GM23338 (cell line): ENCODE measurements around the gene DNAJC16. TPM values are rescaled to one million over a fixed set of nuclear protein-coding genes. Genes with fewer than 3 reads are reported as not detected.

Experiments
- ATAC-seq: fragments of 200-7000 bp; cut with Tn5 transposase; 3 replicates; pipeline ENCODE4 v1.9.1; 2020
- DNase-seq: peaks from one replicate; pipeline ENCODE4 v3.0.0-alpha.2; 2015; ENCODE audit warnings: low spot score
- H2AFZ ChIP-seq: fragments of 200-600 bp; sonication (generic); 2 replicates; pipeline ENCODE4 v1.8.0; 2016; ENCODE audit warnings: antibody characterized with exemption, mild to moderate bottlenecking, moderate library complexity
- H3F3A ChIP-seq: fragments of 200-600 bp; sonication (generic); replicated peaks from 2 replicates; pipeline ENCODE4 v1.8.0; 2017; ENCODE audit warnings: antibody characterized with exemption, mixed run types, low read depth
- H3K27ac ChIP-seq: fragments of 200-600 bp; sonication (generic); 2 replicates; pipeline ENCODE4 v1.6.1; 2016; ENCODE audit warnings: low read depth
- H3K27me3 ChIP-seq: fragments of 200-600 bp; sonication (generic); 2 replicates; pipeline ENCODE4 v1.8.0; 2016; ENCODE audit warnings: mild to moderate bottlenecking, mixed run types, moderate library complexity; ENCODE audit not compliant: insufficient read depth
- H3K36me3 ChIP-seq: fragments of 200-600 bp; sonication (generic); 2 replicates; pipeline ENCODE4 v1.8.0; 2016; ENCODE audit warnings: mild to moderate bottlenecking; ENCODE audit not compliant: insufficient read depth
- H3K4me1 ChIP-seq: fragments of 200-600 bp; sonication (generic); 2 replicates; pipeline ENCODE4 v1.8.0; 2016; ENCODE audit warnings: mild to moderate bottlenecking, moderate library complexity; ENCODE audit not compliant: insufficient read depth
- H3K4me2 ChIP-seq: fragments of 200-600 bp; sonication (generic); 2 replicates; pipeline ENCODE4 v1.7.1; 2017; ENCODE audit warnings: mixed run types
- H3K4me3 ChIP-seq: fragments of 200-600 bp; sonication (generic); 2 replicates; pipeline ENCODE4 v1.6.1; 2016; ENCODE audit warnings: mixed run types
- H3K79me2 ChIP-seq: fragments of 200-600 bp; sonication (generic); replicated peaks from 2 replicates; pipeline ENCODE4 v1.8.0; 2017; ENCODE audit warnings: mild to moderate bottlenecking; ENCODE audit not compliant: insufficient read depth
- H3K9me2 ChIP-seq: fragments of 200-600 bp; sonication (generic); 2 replicates; pipeline ENCODE4 v1.8.0; 2017; ENCODE audit not compliant: insufficient read depth
- H4K20me1 ChIP-seq: fragments of 200-600 bp; sonication (generic); replicated peaks from 2 replicates; pipeline ENCODE4 v1.8.0; 2017; ENCODE audit warnings: mild to moderate bottlenecking; ENCODE audit not compliant: insufficient read depth
- H3K27ac Mint-ChIP-seq: 2 replicates; pipeline ENCODE4 v1.8.0; 2020; ENCODE audit warnings: inconsistent platforms, mild to moderate bottlenecking, moderate library complexity, mixed read lengths
- H3K27me3 Mint-ChIP-seq: 3 replicates; pipeline ENCODE4 v1.8.0; 2022; ENCODE audit warnings: low read depth, mild to moderate bottlenecking, moderate library complexity, mixed read lengths, inconsistent platforms; ENCODE audit not compliant: insufficient read depth, poor library complexity
- H3K36me3 Mint-ChIP-seq: 3 replicates; pipeline ENCODE4 v1.8.0; 2021; ENCODE audit warnings: low read depth, mild to moderate bottlenecking, inconsistent platforms, moderate library complexity, mixed read lengths
- H3K4me1 Mint-ChIP-seq: 3 replicates; pipeline ENCODE4 v1.8.0; 2020; ENCODE audit warnings: mild to moderate bottlenecking, inconsistent platforms, mixed read lengths
- H3K4me3 Mint-ChIP-seq: 3 replicates; pipeline ENCODE4 v1.8.0; 2021; ENCODE audit warnings: moderate library complexity, mild to moderate bottlenecking, inconsistent platforms, mixed read lengths
- H3K9me3 Mint-ChIP-seq: 3 replicates; pipeline ENCODE4 v1.8.0; 2020; ENCODE audit warnings: moderate library complexity, mild to moderate bottlenecking, inconsistent platforms, mixed read lengths
- CREB1 ChIP-seq: fragments of 250-450 bp; sonication (Bioruptor Pico); IDR thresholded peaks from 2 replicates; pipeline ENCODE4 v1.5.0; 2020; ENCODE audit warnings: low read depth, mild to moderate bottlenecking, moderate library complexity
- EZH2 ChIP-seq: fragments of 200-600 bp; sonication (generic); IDR thresholded peaks from one replicate; pipeline ENCODE4 v1.8.0; 2017; ENCODE audit warnings: antibody characterized with exemption, mild to moderate bottlenecking, low read depth; ENCODE audit not compliant: unreplicated experiment
- EZH2phosphoT487 ChIP-seq: fragments of 200-600 bp; sonication (generic); IDR thresholded peaks from one replicate; pipeline ENCODE4 v1.8.1; 2018; ENCODE audit warnings: antibody characterized with exemption; ENCODE audit not compliant: unreplicated experiment
- JUNB ChIP-seq: IDR thresholded peaks from one replicate; pipeline ENCODE4 v1.6.1; 2016; ENCODE audit warnings: antibody characterized with exemption; ENCODE audit not compliant: unreplicated experiment
- POLR2AphosphoS5 ChIP-seq: IDR thresholded peaks from 2 replicates; pipeline ENCODE4 v1.6.1; 2016; ENCODE audit warnings: antibody characterized with exemption, low read depth
- STAT1 ChIP-seq: IDR thresholded peaks from one replicate; pipeline ENCODE4 v1.6.1; 2016; ENCODE audit warnings: antibody characterized with exemption; ENCODE audit not compliant: unreplicated experiment
- ZNF114 ChIP-seq: fragments of 250-450 bp; sonication (Bioruptor Pico); IDR thresholded peaks from 2 replicates; pipeline ENCODE4 v1.5.0; 2020; ENCODE audit warnings: mild to moderate bottlenecking, moderate library complexity
- polyA plus RNA-seq: library from polyadenylated mRNA; unstranded; fragments of >200 nt; fragmentation: Nextera tagmentation; extraction: Ambion mirVana; gene quantifications from 2 replicates; pipeline ENCODE4 v1.2.1, GENCODE V29; 2016
- total RNA-seq: library from RNA; depleted of rRNA; stranded (reverse); fragments of >200 nt; shearing (Covaris generic); gene quantifications from 2 replicates; pipeline ENCODE4 v1.2.3, GENCODE V29; 2014
- TF ChIP-seq, protein P1 (sequence below): fragments of 250-450 bp; sonication (Bioruptor Pico); IDR thresholded peaks from 2 replicates; pipeline ENCODE4 v1.5.0; 2020; ENCODE audit warnings: mild to moderate bottlenecking, moderate library complexity

DNAJC16 gene
- total and polyA plus RNA-seq, 2 experiments from 2014 or later = 6.3 to 18.0 TPM

- H3F3A ChIP-seq = no peaks in the 10 kb centered on the region
- no peaks in the 10 kb centered on the region for H3K79me2 ChIP-seq
- TF ChIP-seq POLR2AphosphoS5 (no peak), CREB1 (CRISPR knock-in tag) (no peak)
- TF ChIP-seq, protein P1, sequence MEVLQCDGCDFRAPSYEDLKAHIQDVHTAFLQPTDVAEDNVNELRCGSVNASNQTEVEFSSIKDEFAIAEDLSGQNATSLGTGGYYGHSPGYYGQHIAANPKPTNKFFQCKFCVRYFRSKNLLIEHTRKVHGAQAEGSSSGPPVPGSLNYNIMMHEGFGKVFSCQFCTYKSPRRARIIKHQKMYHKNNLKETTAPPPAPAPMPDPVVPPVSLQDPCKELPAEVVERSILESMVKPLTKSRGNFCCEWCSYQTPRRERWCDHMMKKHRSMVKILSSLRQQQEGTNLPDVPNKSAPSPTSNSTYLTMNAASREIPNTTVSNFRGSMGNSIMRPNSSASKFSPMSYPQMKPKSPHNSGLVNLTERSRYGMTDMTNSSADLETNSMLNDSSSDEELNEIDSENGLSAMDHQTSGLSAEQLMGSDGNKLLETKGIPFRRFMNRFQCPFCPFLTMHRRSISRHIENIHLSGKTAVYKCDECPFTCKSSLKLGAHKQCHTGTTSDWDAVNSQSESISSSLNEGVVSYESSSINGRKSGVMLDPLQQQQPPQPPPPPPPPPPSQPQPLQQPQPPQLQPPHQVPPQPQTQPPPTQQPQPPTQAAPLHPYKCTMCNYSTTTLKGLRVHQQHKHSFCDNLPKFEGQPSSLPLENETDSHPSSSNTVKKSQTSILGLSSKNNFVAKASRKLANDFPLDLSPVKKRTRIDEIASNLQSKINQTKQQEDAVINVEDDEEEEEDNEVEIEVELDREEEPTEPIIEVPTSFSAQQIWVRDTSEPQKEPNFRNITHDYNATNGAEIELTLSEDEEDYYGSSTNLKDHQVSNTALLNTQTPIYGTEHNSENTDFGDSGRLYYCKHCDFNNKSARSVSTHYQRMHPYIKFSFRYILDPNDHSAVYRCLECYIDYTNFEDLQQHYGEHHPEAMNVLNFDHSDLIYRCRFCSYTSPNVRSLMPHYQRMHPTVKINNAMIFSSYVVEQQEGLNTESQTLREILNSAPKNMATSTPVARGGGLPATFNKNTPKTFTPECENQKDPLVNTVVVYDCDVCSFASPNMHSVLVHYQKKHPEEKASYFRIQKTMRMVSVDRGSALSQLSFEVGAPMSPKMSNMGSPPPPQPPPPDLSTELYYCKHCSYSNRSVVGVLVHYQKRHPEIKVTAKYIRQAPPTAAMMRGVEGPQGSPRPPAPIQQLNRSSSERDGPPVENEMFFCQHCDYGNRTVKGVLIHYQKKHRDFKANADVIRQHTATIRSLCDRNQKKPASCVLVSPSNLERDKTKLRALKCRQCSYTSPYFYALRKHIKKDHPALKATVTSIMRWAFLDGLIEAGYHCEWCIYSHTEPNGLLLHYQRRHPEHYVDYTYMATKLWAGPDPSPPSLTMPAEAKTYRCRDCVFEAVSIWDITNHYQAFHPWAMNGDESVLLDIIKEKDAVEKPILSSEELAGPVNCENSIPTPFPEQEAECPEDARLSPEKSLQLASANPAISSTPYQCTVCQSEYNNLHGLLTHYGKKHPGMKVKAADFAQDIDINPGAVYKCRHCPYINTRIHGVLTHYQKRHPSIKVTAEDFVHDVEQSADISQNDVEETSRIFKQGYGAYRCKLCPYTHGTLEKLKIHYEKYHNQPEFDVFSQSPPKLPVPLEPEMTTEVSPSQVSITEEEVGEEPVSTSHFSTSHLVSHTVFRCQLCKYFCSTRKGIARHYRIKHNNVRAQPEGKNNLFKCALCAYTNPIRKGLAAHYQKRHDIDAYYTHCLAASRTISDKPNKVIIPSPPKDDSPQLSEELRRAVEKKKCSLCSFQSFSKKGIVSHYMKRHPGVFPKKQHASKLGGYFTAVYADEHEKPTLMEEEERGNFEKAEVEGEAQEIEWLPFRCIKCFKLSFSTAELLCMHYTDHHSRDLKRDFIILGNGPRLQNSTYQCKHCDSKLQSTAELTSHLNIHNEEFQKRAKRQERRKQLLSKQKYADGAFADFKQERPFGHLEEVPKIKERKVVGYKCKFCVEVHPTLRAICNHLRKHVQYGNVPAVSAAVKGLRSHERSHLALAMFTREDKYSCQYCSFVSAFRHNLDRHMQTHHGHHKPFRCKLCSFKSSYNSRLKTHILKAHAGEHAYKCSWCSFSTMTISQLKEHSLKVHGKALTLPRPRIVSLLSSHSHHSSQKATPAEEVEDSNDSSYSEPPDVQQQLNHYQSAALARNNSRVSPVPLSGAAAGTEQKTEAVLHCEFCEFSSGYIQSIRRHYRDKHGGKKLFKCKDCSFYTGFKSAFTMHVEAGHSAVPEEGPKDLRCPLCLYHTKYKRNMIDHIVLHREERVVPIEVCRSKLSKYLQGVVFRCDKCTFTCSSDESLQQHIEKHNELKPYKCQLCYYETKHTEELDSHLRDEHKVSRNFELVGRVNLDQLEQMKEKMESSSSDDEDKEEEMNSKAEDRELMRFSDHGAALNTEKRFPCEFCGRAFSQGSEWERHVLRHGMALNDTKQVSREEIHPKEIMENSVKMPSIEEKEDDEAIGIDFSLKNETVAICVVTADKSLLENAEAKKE = no peak
- H3K36me3 Mint-ChIP-seq = peaks cover 14% of the 10 kb centered on the region; the same call in 2 of the 3 replicates
- 0 out of 3 replicates have a peak, but pooled peaks cover 3% of the 10 kb centered on the region for H3K4me1 Mint-ChIP-seq
- H2AFZ ChIP-seq = no peak overlapping the region
- no peaks in the 10 kb centered on the region for H3K9me2 ChIP-seq
- H3K4me2 ChIP-seq = no peak overlapping the region
- H3K9me3 Mint-ChIP-seq = no peaks in the 10 kb centered on the region
- H3K4me3 Mint-ChIP-seq = no peak overlapping the region
- no peak overlapping the region for H3K4me3 ChIP-seq
- ATAC-seq (no peak), DNase-seq (no peak)
- H3K4me1 ChIP-seq = no peaks in the 10 kb centered on the region
- H3K27me3 Mint-ChIP-seq = peaks cover 4% of the 10 kb centered on the region
- no peak overlapping the region for H3K27ac Mint-ChIP-seq
- no peak overlapping the region for H3K27ac ChIP-seq
- H4K20me1 ChIP-seq = peaks cover 4% of the 10 kb centered on the region; the same call in 1 of the 2 replicates
- peaks cover 10% of the 10 kb centered on the region for H3K36me3 ChIP-seq
- H3K27me3 ChIP-seq = no peaks in the 10 kb centered on the region
These were observed 48.1 kb downstream of the DNAJC16 start for GRCh38 chr1:15574741-15575140.

- H3K4me3 ChIP-seq = no peak overlapping the region
- ATAC-seq = no peak
- Mint-ChIP-seq H3K4me1 (0 out of 3 replicates have a peak, but pooled peaks cover 3% of the 10 kb centered on the region), H3K36me3 (peaks cover 10% of the 10 kb centered on the region; the same call in 2 of the 3 replicates), H3K27ac (no peak overlapping the region), H3K9me3 (no peaks in the 10 kb centered on the region), H3K4me3 (no peak overlapping the region), H3K27me3 (peaks cover 4% of the 10 kb centered on the region)
- H3F3A ChIP-seq = no peaks in the 10 kb centered on the region
- DNase-seq = no peak
- no peaks in the 10 kb centered on the region for H3K27me3 ChIP-seq
- no peak overlapping the region for H2AFZ ChIP-seq
- no peak overlapping the region for H3K27ac ChIP-seq
- H3K36me3 ChIP-seq = peaks cover 9% of the 10 kb centered on the region
- H3K4me1 ChIP-seq = no peaks in the 10 kb centered on the region
- no peak for TF ChIP-seq EZH2
- TF ChIP-seq STAT1 = no peak
- no peak for TF ChIP-seq EZH2phosphoT487
- no peak for TF ChIP-seq JUNB
- TF ChIP-seq ZNF114 (CRISPR knock-in tag) = no peak
- no peak for TF ChIP-seq CREB1 (CRISPR knock-in tag)
- no peaks in the 10 kb centered on the region for H3K9me2 ChIP-seq
- H3K79me2 ChIP-seq = no peaks in the 10 kb centered on the region
- no peak overlapping the region for H3K4me2 ChIP-seq
- no peaks in the 10 kb centered on the region for H4K20me1 ChIP-seq
These were observed 49.0 kb downstream of the DNAJC16 start for GRCh38 chr1:15575549-15576150.
